ENCODE data around the gene PDE8B. TPM values are rescaled to one million over a fixed set of nuclear protein-coding genes. Genes with fewer than 3 reads are reported as not detected.

Gene PDE8B
- total RNA-seq, 6 experiments from 2014 or later: 1.2 to 5.4 (median 2.4) TPM

DNA sequence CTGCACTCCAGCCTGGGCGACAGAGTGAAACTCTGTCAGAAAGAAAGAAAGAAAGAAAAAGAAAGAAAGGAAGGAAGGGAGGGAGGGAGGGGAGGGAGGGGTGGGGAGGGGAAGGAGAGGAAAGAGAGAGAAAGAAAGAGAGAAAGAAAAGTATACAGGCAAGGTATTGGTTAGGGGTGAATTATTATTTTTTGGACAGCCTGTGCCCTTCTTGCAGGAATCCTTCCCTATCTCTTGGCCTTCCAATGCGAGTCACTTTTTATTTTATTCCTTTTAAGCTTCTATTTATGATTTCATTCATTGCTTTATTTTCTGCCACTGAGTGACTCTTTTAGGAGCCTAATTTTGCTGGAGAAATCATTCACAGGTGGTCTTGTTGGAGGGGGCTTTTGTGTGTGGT lies 98.7 kb downstream of the PDE8B start:
- H3K9me3 ChIP-seq: no peaks in the 10 kb centered on the region
- ATAC-seq: no peak
- no peaks in the 10 kb centered on the region for H3K27me3 ChIP-seq
- H3K4me1 ChIP-seq: no peaks in the 10 kb centered on the region
- TF ChIP-seq, protein P1, sequence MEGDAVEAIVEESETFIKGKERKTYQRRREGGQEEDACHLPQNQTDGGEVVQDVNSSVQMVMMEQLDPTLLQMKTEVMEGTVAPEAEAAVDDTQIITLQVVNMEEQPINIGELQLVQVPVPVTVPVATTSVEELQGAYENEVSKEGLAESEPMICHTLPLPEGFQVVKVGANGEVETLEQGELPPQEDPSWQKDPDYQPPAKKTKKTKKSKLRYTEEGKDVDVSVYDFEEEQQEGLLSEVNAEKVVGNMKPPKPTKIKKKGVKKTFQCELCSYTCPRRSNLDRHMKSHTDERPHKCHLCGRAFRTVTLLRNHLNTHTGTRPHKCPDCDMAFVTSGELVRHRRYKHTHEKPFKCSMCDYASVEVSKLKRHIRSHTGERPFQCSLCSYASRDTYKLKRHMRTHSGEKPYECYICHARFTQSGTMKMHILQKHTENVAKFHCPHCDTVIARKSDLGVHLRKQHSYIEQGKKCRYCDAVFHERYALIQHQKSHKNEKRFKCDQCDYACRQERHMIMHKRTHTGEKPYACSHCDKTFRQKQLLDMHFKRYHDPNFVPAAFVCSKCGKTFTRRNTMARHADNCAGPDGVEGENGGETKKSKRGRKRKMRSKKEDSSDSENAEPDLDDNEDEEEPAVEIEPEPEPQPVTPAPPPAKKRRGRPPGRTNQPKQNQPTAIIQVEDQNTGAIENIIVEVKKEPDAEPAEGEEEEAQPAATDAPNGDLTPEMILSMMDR (IDR thresholded peaks at IDR 0.05): no peak
- no peak for TF ChIP-seq POLR2A (IDR thresholded peaks at IDR 0.05)
- intact Hi-C loops (cut with DNase I): no loop called here
- no peak for DNase-seq
- H3K36me3 ChIP-seq: no peaks in the 10 kb centered on the region
- H3K27ac ChIP-seq: no peak overlapping the region
- 89% methylated on average over 2 of the region's 2 CpGs for WGBS (ENCODE audit: insufficient coverage, low coverage, low lambda C conversion rate, missing lambda C conversion rate)
- no peak overlapping the region for H3K4me3 ChIP-seq

DNA sequence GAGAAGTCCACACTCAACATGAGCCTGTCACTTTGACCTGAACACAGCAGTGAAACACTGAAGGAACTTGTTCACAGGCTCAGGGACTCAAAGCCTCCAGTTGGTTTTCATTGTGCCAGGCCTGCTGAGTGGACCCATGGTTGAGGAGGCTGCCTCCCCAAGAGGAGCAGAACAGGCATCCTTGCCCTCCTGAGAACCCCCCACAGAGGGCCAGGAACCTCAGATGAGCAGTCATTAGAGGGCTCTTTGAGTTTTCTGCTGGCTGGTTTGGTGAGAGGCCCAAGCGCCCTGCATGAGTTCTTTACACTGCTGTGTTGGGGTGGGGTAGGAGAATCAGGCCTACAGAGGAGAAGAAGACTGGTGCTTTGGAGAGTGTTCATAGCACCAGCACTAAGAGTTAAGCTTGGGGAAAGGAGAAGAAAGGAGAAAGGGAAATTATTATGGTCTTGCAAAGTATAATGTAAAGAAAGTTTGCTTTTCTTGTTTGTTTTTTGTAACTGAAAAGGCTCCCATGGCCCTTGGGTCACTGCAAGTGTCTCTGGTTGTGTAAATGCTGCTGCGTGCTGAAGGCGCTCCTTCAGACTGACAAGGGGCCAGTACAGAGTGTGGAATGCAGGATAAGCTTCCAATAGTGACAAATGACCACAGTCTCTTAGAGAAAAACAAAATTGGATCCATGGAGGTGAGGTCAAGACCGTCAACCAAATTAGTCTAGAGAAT lies 100.2 kb downstream of the PDE8B start:
- no peak overlapping the region for H3K27ac ChIP-seq
- intact Hi-C loops (cut with DNase I): no loop called here
- H3K4me1 ChIP-seq: no peaks in the 10 kb centered on the region
- H3K36me3 ChIP-seq: no peaks in the 10 kb centered on the region
- no peak for TF ChIP-seq POLR2A (IDR thresholded peaks at IDR 0.05)
- TF ChIP-seq, protein P1 (IDR thresholded peaks at IDR 0.05): no peak
- DNase-seq (no peak), ATAC-seq (no peak)
- 83% methylated on average over 4 of the region's 4 CpGs for WGBS (ENCODE audit: insufficient coverage, low coverage, low lambda C conversion rate, missing lambda C conversion rate)
- no peaks in the 10 kb centered on the region for H3K9me3 ChIP-seq
- H3K27me3 ChIP-seq: no peaks in the 10 kb centered on the region
- no peak overlapping the region for H3K4me3 ChIP-seq

DNA sequence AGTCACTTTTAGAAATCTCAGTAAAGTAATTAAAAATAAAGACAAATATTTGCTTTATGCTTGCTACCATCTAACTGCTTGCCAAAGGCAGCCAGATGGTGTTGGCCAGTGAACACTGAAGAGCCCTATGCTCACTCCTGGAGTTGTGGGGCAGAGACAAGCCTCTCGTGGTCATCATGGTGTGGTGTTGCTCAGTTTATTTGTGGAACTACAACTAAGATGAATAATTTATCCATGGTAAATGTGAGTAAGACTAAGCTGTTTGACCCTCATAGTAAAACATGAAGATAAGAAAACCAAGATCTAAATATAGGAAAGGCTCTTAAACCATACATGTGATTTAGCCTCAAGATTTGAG lies 100.7 kb downstream of the PDE8B start:
- TF ChIP-seq, protein P1 (IDR thresholded peaks at IDR 0.05): no peak
- no peak for TF ChIP-seq POLR2A (IDR thresholded peaks at IDR 0.05)
- WGBS (ENCODE audit: insufficient coverage, low coverage, low lambda C conversion rate, missing lambda C conversion rate): 71% methylated on average over 1 of the region's 1 CpG
- no peak overlapping the region for H3K4me3 ChIP-seq
- H3K27ac ChIP-seq: no peak overlapping the region
- no peaks in the 10 kb centered on the region for H3K36me3 ChIP-seq
- intact Hi-C loops (cut with DNase I): no loop called here
- H3K4me1 ChIP-seq: no peaks in the 10 kb centered on the region
- H3K9me3 ChIP-seq: no peaks in the 10 kb centered on the region
- H3K27me3 ChIP-seq: no peaks in the 10 kb centered on the region
- DNase-seq: no peak
- ATAC-seq: no peak

DNA sequence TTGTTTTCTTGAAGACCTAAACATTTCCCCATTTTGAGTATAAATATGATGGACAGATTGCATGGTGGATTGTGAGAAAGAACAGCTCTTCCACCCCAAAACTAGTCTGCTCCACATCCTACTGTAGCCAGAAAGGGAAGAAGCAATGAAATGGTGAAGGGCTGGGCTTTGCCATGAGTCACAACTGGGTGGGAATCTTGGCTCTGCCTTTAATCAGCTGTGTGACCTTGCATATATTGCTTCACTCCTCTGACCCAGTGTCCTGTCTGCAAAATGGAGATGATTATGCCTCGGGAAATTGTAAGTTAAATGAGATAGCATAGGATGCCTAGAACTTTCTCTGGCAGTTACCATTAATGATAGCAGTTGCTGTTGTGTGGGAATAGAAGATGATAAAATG lies 101.9 kb downstream of the PDE8B start:
- no peaks in the 10 kb centered on the region for H3K27me3 ChIP-seq
- TF ChIP-seq, protein P1 (IDR thresholded peaks at IDR 0.05): no peak
- no peak for TF ChIP-seq POLR2A (IDR thresholded peaks at IDR 0.05)
- intact Hi-C loops (cut with DNase I): no loop called here
- H3K36me3 ChIP-seq: no peaks in the 10 kb centered on the region
- no peak overlapping the region for H3K27ac ChIP-seq
- no peak overlapping the region for H3K4me3 ChIP-seq
- DNase-seq (no peak), ATAC-seq (peak in 1 of 4 donors; percentile 43)
- no peaks in the 10 kb centered on the region for H3K9me3 ChIP-seq
- H3K4me1 ChIP-seq: no peaks in the 10 kb centered on the region
- 14% methylated on average over 1 of the region's 1 CpG for WGBS (ENCODE audit: insufficient coverage, low coverage, low lambda C conversion rate, missing lambda C conversion rate)

Data from right lobe of liver (tissue), 6 donors.